ENCODE measurements around the gene SSRP1. TPM values are rescaled to one million over a fixed set of nuclear protein-coding genes. Genes with fewer than 3 reads are reported as not detected.

The SSRP1 gene, protein sequence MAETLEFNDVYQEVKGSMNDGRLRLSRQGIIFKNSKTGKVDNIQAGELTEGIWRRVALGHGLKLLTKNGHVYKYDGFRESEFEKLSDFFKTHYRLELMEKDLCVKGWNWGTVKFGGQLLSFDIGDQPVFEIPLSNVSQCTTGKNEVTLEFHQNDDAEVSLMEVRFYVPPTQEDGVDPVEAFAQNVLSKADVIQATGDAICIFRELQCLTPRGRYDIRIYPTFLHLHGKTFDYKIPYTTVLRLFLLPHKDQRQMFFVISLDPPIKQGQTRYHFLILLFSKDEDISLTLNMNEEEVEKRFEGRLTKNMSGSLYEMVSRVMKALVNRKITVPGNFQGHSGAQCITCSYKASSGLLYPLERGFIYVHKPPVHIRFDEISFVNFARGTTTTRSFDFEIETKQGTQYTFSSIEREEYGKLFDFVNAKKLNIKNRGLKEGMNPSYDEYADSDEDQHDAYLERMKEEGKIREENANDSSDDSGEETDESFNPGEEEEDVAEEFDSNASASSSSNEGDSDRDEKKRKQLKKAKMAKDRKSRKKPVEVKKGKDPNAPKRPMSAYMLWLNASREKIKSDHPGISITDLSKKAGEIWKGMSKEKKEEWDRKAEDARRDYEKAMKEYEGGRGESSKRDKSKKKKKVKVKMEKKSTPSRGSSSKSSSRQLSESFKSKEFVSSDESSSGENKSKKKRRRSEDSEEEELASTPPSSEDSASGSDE
- 56.8 and 58.1 TPM in 2 replicates for total RNA-seq

GRCh38 chr11:57335343-57336110, at the start of gene SSRP1:
Gene SSRP1, minus strand, starts transcription at chr11:57335892. Its CDS starts 771 bp downstream, at chr11:57335121.

DNA sequence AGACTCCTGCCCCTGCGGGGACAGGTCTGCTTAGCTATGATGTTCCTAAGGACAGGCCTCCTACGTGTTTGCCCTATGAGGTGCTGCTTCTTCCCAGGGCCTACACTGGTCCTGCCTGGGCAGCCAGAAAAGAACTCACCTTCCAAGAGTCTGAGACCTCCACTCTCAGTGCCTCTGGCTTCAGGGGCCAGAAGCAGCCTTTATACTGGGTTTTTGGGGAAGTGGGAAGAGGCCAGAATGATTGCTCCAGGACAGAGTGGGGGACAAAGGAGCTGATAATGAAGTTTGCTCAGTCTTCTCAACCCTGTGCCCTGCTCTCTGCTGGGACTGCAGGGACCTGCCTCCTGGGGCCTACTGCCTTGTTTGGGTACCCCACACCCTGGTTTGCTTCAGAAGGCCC, 45.3 kb upstream of the SSRP1 start, which contains the start of gene PRG3:
Gene PRG3 (minus strand): TSS at position 176 of the 400 bp plus-strand sequence. CDS start 442 bp downstream, outside the sequence.

GRCh38 chr11:57338142-57338541, 2.5 kb upstream of the SSRP1 start, which contains the start of gene P2RX3:
Gene P2RX3, plus strand, starts transcription at chr11:57338352. Its CDS starts 199 bp downstream, at chr11:57338551.

DNA sequence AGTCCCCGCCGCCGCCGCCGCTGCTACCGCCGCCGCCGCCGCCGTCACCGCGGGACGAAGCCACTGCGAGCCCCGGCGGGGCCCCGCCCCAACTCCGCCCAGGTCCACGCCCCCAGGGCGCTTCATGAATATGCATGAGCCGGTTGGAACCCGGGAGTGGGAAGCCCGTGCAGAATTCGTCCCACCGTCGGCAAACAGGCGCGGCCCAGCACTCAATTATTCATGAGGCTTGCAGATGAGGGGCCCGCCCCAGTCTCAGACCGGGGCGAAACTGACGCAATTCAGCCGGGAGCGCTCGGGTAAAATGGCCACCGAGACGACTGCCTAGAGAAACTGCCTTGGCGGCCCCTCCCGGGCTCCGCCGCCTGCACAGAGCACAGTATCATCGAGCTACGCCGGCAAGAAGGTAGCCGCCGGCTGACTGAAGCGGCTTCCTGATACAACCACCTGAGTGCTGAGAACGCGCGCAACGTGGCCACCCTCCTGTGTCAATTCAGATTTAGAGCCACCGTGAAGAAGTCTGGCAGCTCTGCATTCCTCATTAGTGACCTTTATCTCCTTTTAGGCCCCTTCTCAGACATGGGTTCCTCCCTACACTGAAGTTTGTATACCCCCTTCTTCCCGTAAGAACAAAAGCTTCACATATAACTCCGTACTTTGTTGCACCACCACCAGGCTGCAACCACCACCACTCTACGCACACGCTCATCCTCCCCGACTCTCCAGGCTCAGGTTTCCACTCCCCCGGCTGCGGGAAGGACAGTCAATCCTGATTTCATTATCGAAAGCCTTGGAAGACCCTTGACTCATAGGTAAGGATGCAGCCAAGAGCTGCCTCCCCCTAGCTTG, 10.6 kb downstream of the SSRP1 start, which contains the start of gene TNKS1BP1:
Gene TNKS1BP1 (minus strand): TSS at position 67 of the 849 bp plus-strand sequence. CDS start 3,067 bp downstream, outside the sequence.

Other genes starting within 250 kb of the SSRP1 start
- gene LRRC55, start 153.9 kb downstream of the SSRP1 start, total RNA-seq = not detected in 2 replicates
- gene APLNR, start 98.6 kb downstream of the SSRP1 start, total RNA-seq = not detected in 2 replicates
- 189 and 200 TPM in 2 replicates for gene TNKS1BP1, start 10.9 kb downstream of the SSRP1 start, total RNA-seq
- not detected in 2 replicates for gene P2RX3, start 2.5 kb upstream of the SSRP1 start, total RNA-seq
- not detected in 2 replicates for gene PRG3, start 45.3 kb upstream of the SSRP1 start, total RNA-seq
- not detected in 2 replicates for gene PRG2, start 54.8 kb upstream of the SSRP1 start, total RNA-seq
- gene SLC43A3, start 91.2 kb upstream of the SSRP1 start, total RNA-seq = 32.4 and 54.8 TPM in 2 replicates
- 0.12 and 0.49 TPM in 2 replicates for gene RTN4RL2, start 124.6 kb upstream of the SSRP1 start, total RNA-seq
- gene SLC43A1, start 179.8 kb upstream of the SSRP1 start, total RNA-seq = 12.9 and 19.1 TPM in 2 replicates
- gene TIMM10, start 194.9 kb upstream of the SSRP1 start, total RNA-seq = 10.5 and 12.3 TPM in 2 replicates
- gene SMTNL1, start 201.7 kb upstream of the SSRP1 start, total RNA-seq = not detected in 2 replicates
- 64.8 and 65.7 TPM in 2 replicates for gene UBE2L6, start 231.8 kb upstream of the SSRP1 start, total RNA-seq

Measured in hair follicle dermal papilla cell (primary cell).